Midbrain (tissue), 1 donor: ENCODE measurements around the gene SFXN4.
"Not testable (repeated sequence)": the region's sequence is repeated elsewhere in the genome, so short reads cannot be mapped to it uniquely, and the experiment has no call there.

Experiments
- DNase-seq: peaks from one replicate; lab custom pipeline; 2025; lab: John Stamatoyannopoulos, UW

The SFXN4 gene

GRCh38 chr10:119105899-119106298 lies 59.6 kb downstream of the SFXN4 start:
- DNase-seq, result not testable (repeated sequence)

- no peak for DNase-seq
Observed at GRCh38 chr10:119105155-119105554, 60.4 kb downstream of the SFXN4 start.

GRCh38 chr10:119104654-119105015 lies 60.9 kb downstream of the SFXN4 start:
- peak; percentile 19 for DNase-seq

GRCh38 chr10:119103903-119104653 lies 61.4 kb downstream of the SFXN4 start, which contains the start of gene DENND10:
TSS of gene DENND10 (plus strand) at chr10:119104113. CDS start at chr10:119104143, 30 bp downstream.
- peak; percentile 86 for DNase-seq

- no peak for DNase-seq
Observed at GRCh38 chr10:119103241-119103902, 62.1 kb downstream of the SFXN4 start.

GRCh38 chr10:119101366-119102098 lies 64.0 kb downstream of the SFXN4 start:
- no peak for DNase-seq

- DNase-seq, result no peak
Observed at GRCh38 chr10:119100434-119101238, 64.9 kb downstream of the SFXN4 start.

- DNase-seq, result no peak
Observed at GRCh38 chr10:119098576-119098975, 66.9 kb downstream of the SFXN4 start.

GRCh38 chr10:119096641-119097415 lies 68.7 kb downstream of the SFXN4 start:
- DNase-seq, result not testable (repeated sequence)

- DNase-seq, result no peak
Observed at GRCh38 chr10:119095640-119096039, 69.9 kb downstream of the SFXN4 start.

GRCh38 chr10:119090968-119091367 lies 74.5 kb downstream of the SFXN4 start:
- no peak for DNase-seq
